Measurements from ENCODE around the gene UQCR10.

UQCR10 gene

DNA sequence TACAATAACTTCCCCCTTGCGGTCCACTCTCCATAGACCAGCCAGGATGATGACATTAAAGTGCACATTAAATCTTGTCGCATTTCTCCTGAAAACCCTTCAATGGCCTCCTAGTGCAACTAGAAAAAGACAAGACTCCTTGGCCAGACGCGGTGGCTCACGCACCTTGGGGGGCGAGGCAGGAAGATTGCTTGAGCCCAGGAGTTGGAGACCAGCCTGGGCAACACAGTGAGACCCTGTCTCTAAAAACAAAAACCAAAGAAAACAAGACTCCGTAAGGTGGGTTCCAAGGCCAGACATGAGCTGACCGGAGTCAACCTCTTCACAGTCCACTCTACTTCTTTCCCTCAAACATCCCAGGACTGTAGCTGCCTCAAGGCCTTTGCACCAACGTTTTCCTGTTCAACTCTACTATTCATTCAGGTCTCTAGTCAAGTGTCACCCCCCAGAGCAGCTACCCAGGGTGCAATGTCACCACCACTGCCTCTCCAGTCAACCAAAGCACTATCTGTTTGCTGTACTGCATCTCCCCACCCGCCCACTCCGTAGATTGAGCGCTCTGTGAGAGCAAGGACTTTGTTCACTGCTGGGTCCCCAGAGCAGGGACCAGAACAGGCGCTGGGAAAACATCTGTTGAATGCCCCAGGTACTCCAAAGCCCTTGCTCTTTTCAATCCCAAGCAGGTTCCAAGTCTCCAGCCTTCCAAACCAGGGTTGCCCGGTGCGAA is 1.1 kb upstream of the UQCR10 start:
- DNase-seq: no peak

DNA sequence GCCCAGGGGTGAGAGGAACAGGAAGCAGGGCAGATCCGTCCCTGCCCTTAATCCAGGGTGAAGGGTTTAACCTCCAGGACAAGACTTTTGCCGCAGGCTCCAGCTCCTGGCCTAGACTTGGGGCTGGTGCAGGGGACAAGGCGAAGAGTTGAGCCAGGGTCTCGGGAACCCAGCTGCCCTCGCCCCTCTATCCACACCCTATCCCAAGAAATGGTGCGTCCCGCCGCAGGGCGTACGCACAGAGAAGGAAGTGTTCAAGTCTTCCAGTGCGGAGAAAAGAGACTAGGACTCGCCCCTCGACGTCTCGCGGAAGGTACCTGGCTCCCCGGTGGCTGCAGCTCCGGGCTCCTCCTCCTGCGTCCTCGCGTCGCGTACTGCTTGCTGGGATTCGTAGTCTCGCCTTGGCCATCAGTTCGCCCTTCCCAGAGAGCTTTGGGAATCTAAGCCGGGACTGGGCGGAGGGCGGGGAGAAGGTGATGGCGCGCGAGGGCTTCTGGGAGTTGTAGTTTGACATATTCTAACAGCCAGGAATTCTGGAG is 468 bp upstream of the UQCR10 start, which contains the start of gene ZMAT5:
Gene ZMAT5, minus strand, starts transcription at position 376 of the 539 bp plus-strand sequence. CDS start 18,463 bp downstream, outside the sequence.
- DNase-seq: peak; percentile 85 to 96 (median 90)

DNA sequence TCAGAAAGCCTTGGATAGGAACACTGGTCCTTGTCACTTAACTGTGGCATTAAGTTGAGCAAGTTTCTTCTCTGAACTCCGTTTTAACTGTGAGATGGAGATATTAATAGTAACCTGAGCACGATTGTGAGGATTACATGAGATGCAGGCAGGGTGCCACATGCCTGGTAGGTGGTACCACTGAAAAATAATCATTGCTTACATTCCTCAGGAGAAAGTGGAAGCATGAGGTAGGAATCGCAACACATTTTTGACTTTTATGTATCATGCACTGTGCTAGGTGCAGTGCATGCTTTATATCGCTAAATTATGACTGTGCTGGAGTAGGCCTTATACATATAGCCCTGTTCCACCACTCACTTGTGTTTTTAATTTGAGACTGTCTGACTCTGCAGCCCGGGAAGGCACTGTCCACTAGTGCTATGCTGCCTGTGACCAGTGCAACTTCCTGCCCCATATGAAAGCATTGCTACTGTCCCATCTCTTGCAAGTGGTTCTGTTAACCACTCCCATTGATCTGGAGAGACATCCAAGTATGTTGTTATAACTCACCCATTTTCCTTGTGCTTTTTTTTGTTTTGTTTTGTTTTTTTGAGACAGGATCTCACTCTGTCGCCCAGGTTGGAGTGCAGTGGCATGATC is 1.0 kb downstream of the UQCR10 start:
- no peak for DNase-seq

DNA sequence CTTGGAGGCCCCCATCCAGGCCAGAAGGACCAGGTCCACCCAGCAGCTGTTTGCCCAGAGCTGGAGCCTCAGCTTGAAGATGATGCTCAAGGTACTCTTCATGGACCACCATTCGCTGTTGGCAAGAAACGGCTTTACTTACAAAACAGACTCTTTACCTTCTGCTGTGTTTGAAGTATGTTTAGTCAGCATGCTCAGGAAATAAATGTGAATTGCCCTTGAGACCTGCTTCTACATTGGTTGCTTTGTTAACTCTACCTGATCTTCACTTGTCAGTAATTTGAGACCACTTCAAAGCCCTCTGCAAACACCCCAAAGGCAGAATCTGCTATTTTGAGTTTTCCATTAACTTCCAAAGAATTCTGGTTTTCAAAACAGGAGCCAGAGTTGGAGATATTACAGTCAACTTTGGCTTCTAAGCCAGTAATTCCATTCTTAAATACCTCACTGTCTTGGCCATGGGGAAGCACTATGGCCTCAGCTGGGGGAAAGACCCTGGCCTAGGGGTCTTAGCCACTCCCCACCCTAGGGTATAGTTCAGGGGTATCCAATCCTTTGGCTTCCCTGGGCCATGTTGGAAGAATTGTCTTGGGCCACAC is 2.7 kb downstream of the UQCR10 start:
- DNase-seq: no peak

DNA sequence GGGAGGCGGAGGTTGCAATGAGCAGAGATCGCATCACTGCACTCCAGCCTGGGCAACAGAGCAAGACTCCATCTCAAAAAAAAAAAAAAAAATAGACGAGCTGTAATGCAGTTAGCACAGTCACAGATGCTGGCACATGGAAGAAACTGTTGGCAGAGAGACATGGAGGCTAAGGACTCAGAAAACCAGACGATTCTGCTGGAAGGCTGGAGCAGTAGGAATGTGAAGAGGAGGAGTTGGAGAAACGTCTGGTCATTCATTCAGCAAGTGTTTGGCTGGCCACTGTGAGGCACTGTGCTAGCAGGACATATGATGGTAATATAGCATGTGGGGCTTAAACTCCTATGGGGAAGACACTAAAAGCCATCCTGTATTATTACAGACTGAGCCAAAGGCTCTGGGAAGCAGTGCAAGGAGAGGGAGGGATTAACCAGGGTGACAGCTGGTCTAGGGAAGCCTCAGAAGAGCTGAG is 5.0 kb downstream of the UQCR10 start:
- no peak for DNase-seq

DNA sequence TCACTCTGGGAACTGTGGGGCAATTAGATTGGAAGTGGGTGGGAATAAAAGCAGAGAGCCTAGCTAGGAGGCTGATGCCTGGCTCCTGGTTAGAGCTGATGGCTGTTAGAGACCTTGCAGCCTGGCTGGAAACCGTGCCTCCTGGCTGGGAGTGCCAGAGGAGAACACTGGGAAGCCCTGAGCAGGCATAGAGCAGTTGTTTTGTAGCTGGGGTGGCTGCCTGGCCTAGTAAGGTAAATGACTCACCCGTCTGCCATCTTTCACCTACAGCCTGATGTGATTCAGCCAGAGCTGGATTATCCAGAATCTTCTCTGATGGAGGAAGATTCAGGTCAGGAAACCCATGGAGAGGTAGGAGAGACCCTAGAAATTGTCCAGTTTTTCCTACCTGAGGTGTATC is 6.1 kb downstream of the UQCR10 start:
- DNase-seq: no peak

DNA sequence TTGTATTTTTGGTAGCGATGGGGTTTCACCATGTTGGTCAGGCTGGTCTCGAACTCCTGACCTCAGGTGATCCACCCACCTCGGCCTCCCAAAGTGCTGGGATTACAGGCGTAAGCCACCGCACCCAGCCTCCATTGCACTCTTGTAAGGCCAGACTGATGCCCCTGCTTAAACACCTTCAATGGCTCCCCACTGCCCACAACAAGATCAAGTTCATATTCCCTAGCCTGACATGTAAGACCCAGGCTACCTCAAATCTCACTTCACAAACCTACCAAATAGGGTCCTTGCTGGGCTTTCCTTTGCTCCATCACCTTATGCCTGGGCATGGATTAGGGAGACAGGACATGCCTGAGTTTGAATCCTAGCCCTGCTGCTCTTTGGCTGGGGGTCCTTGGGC is 13.1 kb downstream of the UQCR10 start:
- DNase-seq: no peak

DNA sequence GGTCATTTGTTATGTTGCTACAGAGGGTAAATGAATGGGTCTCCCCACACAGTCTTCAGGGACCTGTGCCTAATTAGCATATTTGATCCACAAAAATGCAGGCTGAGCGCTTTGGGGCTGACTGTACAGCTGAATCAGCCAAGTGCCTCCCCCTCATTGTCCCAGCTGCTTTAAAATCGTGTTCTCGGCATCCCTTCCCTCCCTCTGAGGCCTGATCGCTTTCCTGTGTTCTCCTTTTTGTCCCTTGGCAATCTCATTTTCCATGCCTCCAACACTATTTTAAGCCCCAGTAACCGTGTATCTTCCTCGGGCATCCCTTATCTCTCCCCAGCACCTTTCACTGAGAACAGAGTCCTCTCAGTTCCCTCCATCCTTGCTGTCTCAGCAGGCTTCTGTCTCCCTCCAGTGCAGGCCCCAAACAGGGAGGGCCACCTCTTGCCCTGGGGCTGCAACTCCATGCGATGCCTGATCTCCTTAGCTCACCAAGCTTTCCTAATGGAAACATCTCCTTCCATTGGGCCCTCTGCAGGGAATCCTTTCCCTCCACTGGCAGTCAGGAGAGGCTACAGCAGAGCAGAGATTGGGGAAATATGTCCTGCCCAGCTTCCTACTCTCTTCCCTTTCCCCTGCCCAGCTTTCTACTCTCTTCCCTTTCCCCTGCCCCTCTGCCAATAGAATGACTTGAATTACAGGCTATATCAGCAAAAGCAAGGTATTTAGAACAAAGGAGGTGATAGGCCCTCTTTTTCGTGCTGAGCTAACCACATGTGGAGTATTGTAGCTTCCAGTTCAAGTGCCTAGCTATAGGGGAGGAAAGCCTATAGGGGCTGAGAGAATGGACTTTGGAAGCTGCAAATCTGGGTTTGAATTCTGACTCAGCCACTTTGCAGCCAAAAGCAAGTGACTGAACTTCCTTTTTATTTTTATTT is 13.8 kb downstream of the UQCR10 start:
- DNase-seq: no peak

DNA sequence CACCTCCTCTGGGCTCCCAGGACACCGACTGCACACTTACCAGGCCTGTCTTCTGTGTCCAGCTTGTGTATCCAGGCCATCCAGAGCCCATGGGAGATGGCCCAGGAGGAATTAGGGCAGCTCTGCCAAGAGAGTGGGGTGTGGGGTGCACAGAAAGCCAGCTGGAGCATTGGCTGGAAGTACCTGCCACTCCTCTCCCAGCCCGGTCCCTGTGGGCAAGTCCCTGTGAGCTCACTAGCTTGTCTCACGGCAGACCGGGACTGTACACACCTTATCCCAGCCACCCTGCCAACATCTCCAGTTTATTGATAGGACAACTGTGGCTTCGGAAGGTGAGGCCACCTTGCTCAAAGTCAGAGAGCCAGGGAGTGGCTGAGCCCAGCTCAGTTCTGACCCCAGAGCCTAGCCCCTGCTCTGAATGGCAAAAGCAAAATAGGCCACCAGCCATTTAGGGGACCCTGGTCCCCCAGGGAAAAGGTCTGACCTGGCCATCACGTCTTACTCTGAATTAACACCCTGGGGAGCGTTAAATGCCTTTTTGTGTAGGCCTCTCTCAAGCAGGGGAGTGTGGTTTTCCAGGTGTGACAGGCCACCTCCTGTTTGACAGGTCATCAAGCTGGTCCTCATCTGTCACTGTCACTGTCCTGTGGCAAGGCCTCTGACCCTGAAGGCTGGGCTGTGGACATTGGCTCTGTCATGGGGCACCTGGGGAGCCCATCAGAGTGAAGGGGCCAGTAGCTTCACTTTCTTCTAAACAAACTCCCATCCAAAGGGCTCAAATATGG is 15.1 kb downstream of the UQCR10 start:
- DNase-seq: no peak

DNA sequence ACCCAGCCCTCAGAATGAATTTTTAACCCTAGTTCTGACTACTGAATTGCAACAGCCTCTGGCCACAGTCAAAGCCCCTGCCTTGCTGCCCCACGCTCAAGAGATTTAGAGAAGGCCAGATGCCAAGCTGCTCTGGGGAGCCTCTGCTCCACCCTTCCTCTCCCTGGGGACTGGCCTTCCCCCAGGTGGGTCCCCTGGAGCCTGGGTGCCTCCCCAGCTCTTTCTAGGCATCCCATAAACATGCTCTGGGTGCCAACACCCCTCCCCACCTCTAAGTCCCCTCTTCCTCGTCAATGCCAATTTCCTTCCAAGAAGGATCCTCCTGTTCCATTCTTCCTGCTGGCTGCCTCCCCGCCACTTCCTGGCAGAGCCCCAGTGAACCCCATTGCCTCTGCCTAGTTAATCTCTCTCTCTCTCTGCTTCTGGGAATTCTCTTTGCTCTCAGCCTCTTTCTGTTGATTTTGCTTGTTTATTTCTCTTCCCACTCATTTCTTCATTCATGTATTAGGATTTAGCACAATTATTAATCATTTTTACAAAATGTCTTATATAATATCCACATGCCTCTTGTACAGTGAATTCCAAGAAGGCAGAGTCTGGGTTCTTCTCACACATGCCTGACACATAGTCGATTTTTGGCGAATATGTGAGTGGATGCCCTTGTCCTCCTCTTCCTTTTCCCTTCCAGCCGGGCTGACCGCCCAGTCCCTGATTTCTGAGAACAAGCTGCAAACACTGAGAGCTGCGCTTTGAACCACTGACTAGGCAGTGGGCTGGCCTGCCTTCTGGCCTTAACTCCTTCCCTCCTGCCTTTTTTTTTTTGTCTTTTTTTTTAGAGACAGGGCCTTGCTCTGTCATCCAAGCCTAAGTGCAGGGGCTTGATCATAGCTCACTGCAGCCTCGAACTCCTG is 17.5 kb downstream of the UQCR10 start:
- no peak for DNase-seq

DNA sequence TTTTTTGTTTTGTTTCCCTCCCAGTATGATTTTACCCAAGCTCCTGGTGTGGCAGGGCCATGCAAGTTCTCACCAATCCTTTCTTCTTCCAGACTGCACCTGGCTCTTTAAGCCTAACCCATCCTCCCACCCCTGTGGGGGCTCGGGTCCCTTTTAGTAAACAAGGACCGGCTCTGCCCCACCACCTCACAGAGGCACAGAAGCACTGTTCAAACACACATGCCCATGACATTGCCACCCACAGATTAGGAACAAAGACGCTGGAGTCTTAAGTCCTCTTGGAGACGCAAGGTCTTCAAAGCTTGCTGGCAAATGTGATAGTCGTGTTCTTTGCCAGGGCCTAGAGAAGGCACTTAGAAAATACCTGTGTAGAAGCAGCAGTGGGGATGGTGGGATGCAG is 18.9 kb downstream of the UQCR10 start:
- DNase-seq: no peak

DNA sequence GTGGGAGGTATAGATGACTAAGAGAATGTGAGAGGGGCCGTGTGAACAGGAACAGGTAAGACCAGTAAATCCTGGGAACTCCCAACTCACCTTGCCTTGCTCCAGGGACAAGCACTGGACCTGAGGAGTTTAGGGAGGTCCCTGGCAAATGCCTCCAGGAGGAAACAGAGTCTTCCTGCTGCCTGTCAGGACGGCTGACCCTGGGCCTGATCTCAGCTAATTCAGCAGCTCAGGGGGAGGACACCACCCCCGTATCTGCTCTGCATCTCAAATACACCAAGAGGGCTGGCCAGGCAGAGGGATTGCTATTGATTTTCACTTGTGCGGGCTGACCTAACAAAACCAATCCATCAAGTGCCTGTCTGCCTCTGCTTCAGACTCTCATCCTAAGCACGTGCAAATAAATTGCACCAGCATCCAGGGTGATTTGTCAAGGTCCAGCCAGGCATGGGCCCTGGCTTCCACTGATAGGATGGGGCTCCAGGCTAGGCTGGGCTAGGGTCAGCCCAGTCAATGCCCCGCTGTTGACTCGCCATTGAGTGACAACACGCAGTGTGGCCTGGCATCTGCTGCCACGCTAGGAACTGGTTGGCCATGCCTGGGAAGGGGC is 20.3 kb downstream of the UQCR10 start:
- no peak for DNase-seq

DNA sequence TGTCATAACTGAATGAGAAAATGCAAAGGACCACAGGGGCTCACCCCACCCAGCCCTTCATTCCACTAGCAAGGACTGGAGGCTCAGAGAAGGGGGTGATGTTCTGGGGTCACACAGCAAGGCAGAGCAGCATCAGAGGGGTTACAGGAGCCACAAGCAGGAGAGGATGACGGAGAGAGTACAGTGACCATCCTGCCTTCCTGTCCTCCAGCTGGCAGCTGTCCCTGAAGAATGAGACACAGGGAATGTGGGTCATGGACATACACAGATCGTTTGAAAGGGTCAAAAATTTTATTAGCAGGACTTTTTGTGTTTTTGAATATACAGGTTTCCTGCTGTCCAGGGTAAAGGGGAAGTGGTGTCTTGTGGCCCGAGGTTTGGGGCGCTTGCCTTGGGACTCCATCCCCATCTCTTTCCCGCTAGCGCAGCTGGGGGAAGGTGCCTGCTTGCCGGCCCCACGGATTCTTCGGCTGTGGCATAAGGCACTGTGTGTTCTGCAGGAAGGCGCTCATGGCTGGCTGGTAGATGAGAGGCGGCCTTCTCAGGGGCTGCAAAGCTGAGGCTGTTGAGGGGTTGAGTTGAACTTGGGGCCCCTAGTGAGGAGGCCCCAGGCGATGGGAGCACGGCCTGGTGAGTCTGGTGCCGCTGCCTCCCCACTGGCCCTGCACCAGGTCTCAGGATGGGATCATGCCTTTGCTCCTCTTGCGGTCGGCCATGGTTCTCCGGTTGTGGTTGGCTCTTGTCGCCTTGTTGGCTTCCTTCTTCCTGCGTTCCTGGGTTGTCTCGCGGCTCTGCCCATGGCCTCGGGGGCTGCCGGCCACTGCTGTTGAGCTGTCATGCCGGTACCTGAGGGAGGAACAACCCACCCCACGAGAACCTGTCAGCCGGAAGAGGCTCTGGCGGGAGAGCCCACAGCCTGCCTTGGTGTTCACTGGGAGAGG is 21.4 kb downstream of the UQCR10 start:
- no peak for DNase-seq

DNA sequence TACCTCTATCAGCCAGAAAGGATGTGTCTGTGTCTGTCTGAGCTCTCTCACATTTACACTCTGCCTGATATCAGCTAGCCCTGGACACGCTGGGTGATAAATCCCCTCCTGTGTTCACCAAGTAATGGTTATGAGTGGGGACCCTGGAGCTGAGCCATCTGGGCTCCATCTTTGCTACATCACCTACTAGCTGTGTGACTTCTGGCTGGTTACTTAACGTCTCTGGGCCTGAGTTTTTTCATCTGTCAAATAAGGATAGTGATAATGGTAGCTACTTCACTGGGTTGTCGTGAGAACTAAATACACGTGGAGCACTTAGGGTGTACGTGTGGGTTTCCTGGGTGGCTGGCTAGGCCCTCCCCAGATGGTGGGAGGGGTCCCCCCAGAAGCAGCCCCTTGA is 22.9 kb downstream of the UQCR10 start:
- DNase-seq: no peak

DNA sequence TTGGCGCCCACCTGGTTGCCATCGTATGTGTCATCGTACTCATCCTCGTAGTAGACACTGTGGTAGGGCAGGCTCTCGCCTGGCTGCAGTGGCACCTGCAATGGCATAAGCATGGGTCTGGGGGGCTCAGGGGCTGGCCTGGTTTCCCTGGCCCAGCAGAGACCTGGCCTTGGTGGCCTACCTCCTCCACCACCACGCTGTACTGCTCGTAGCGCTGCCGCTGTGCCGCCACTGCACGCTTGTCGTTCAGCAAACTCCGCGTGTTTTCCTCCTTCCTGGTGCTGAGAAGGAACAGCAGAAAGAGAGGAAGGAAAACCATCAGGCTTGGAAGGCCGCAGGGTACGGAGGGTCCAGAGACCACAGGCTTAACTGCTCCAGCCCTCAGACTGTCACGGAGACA is 26.2 kb downstream of the UQCR10 start:
- DNase-seq: no peak

DNA sequence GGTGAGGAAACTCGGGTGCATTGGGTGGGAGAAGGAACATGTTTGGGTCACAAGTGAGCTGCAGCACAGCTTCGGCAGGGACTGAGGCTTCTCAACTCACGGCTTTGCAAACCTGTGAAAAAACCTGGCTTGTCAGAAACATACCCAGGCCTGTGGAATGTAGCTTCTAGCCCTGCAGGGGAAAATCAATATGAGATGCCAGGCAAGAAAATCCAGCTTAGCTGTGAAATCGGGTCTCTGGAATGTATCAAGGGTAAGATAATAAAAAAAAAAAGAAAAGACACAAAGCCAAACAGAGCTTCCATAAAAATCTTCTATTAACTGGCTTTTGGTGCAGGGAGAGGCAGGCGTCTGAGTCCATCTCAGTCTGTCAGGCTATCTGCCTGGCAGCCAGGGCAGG is 28.5 kb downstream of the UQCR10 start:
- DNase-seq: no peak

DNA sequence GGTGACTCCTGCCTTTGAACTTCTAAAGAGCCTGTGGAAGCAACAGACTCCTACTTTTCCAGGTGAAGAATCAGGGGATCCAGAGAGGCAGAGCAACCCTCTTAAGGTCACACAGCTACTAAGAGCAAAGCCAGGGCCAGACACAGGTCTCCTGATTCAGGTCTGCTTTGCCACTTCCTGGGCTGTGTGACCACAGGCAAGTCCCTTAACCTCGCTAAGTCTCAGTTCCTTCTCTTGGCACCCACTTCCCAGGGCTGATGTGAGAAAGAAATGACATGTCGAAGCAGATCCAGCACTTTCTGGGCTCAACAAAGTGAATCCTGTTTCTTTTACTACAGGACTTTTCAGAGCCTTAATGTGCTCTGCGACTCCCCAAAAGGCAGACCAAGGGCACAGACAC is 30.2 kb downstream of the UQCR10 start:
- DNase-seq: no peak

DNA sequence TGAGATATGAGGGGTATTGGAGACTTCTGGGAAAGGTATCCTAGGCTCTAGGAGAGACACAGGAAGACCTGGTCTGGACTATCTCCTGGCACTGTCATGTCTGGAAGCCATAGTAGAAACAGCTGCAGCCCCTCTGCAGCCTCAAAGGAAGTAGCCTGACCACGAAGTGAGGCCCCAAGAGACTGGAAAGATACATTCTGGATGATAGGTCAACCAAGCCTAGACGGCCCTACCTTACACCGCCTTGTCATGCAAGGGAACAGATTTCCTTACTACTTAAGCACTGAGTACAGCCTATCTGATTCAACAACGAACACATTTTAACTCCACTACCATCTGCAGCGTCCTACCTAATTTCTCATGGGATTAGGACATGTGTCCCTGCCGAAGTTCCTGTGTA is 31.1 kb downstream of the UQCR10 start:
- no peak for DNase-seq

DNA sequence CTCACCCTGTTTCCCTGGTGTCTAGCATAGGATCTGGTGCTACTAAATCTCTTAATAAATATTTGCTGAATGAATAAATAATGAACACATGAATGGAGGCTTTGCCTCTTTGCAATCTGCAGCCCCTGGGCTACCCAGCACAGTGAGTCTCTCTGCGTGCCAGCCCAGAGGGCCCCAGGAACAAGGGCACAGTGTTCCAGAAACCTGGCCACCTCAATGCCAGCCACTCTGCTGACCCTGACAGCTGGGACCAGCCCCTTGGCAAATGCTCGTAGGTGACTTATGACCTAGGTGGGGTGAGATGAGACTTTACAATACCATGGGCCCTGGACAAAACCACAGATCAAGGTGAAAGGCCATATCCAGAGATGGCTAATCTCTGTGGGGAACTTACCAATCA is 31.6 kb downstream of the UQCR10 start:
- DNase-seq: no peak
